ENCODE measurements around the gene GAB1.

Gene GAB1

DNA sequence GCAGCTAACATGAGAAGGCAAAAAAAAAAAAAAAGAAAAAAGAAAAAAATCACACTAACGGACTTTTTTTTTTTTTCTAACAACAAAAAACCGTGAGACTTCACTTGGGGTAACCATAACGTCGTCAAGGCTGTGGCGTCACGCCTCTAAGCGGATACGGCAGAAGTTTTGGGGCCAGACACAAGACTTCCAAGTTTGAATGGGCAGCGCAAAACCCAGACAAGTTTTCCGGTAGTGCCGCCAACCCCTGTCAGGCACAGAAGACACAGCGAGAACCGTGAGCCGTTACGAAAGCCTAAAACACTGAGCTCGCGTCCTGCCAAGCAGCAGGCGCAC is 176.3 kb downstream of the GAB1 start:
- no peak for DNase-seq

DNA sequence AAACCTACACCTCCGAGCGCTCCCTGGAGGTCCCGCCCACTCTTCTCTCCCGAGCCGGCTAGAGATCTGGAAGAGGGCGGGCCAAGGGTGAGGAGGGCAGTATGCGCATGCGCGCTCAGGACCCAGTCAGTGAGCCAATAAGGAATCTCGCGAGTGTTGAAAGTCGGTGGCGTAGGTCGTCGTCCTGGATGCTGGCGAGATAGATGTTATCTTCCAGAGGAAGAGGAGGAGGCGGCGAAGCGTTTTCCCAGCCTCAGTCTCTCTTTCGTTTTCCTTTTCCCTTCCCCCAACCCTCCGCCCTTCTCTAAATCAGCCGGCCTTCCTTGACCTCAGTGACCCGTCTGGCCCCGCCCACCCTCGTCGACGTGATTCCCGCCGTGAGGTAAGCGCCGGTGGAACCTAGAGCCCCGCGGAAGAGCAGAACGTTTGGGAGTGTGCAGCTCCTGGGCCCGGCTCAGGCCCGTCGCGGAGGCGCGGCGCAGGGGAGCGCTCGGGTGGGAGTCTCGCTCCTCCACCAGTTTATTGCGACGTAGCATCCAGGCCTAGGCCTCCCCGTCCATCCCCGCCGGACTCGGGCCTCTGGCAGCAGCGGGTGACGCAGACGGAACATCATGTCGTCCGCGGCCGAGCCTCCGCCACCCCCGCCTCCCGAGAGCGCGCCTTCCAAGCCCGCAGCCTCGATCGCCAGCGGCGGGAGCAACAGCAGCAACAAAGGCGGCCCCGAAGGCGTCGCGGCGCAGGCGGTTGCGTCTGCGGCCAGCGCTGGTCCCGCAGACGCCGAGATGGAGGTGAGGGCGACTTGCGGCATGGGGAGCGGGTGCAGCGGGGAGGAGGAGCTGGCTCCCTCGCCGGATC is 176.9 kb downstream of the GAB1 start, which contains the start of gene SMARCA5:
SMARCA5 (plus strand) TSS at position 389 of the 855 bp plus-strand sequence; CDS start at position 612, 223 bp downstream.
- DNase-seq, result peak; percentile 95

DNA sequence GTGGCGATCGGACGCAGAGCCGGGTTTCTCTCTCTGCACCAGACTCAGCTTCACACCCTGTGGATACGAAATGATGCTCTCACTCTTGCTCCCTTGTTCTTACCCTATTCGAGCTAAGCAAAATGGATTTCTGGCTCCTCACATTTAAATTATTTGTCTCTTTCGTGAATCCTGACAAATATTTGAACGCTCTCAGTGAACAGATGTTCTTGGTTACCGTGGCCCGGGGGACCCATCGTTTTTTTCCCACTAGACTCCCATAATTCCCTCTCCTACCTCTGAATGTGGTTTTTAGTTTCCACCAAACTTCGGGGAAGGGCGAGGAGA is 177.5 kb downstream of the GAB1 start:
- no peak for DNase-seq

GRCh38 chr4:143514497-143514896 is 177.8 kb downstream of the GAB1 start:
- DNase-seq, result no peak

DNA sequence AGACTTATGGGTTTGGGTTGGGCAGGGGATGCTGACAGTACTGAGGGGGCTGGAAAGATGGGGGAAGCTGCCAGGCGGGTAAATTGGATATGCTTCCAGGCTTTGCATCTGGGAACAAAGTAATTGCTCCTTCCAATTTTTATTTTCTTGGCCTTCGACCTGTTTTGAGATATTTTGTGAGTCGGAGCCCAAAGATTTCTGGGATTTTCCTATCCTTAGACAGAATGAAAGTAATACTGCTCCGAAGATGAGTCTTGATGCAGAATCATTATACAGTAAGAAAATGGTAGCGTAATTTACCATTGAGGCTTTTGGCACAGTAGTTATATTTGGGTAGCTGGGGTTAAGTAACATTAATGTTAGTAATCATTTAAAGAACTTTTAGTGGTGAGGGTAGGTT is 178.2 kb downstream of the GAB1 start:
- no peak for DNase-seq

DNA sequence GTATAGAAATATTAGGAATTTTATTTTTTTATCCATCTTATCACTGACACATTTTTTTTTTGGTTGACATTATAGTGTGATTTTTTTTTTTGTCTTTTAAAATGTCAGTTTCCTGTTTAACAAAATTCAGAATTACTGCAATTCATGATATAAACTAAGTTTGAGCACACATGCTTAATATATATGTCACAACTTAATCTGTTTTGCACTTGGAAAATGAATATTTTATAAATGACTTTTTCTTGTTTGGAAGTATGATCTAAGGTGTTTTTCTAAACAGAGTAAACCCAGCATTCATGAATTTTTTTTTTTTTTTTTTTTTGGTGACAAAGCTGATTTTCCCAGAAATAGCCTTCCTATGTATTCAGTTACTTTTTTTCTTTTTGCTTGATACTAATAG is 179.2 kb downstream of the GAB1 start:
- no peak for DNase-seq

DNA sequence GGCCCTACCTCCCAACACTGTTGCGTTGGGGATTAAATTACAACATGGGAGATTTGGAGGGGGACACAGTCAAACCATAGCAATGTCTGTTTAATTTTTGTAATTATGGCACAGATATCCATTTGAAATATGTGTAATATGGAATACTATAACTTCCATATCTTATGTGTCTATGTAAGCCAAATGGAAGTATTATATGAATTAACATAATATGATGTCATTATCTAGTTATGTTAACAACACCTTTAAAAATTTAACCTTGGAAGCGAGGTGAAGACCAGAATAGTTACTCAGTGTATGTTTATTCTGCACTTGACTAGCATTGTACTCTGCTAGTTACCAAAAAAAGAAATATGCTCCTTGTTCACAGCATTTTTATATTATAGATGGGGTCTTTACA is 181.1 kb downstream of the GAB1 start:
- DNase-seq, result no peak

Data from NCI-H446 treated with DMSO at 0.1 percent for 48 hours (cell line).